Jurkat, Clone E6-1 (cell line): ENCODE measurements around the gene CYGB.
"Not testable (repeated sequence)": the region's sequence is repeated elsewhere in the genome, so short reads cannot be mapped to it uniquely, and the experiment has no call there.

Source experiments
- DNase-seq: peaks from one replicate; pipeline ENCODE4 v3.0.0-alpha.2; 2011; ENCODE audit warnings: low read depth, low spot score
- H3K4me3 ChIP-seq: 2 replicates; pipeline ENCODE4 v1.5.1; 2011; ENCODE audit warnings: mild to moderate bottlenecking, low read length, control low read depth, moderate library complexity

The CYGB gene

DNA sequence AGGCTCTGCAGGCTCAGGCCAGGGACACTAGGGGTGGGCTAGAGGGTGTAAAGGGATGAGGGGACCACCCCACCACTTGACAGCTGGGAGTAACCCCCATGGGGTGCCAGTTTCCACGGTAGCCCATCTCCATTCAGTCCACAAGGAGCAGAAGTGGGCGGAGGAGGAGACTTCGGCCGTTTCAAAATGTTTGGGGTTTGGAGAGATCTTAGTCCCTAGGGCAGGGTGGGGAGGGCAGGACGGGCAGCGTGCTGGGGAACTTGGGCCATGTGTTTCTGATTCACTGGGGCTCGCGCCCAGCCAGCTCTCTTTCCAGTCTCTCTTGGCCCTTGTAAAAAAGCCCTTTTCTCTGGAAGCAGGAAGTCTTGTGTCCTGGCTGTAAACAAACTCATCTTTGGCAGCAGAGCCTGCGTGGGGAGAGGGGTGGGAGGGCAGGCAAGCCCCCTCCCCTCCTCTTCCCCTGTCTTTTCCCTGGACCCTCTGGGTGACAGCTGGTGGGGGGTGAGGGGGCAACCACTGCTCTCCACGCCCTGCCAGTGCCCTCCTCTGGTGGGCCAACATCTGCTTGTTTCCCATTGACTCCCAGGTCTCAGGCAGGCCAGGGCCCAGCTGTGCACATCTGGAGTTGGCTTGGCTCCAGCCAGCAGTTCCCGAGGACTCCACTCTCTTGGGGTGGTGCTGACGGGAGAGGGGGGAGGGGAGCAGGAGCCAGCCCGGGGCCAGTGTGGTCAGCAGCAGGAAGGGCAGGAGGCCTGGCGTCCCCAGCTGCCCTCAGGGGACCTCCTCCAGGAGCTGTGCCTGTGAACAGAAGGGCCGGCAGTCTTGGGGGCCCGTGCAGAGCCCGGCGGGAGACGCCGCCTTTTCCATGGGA lies 8.1 kb downstream of the CYGB start:
- H3K4me3 ChIP-seq = no peak overlapping the region

DNA sequence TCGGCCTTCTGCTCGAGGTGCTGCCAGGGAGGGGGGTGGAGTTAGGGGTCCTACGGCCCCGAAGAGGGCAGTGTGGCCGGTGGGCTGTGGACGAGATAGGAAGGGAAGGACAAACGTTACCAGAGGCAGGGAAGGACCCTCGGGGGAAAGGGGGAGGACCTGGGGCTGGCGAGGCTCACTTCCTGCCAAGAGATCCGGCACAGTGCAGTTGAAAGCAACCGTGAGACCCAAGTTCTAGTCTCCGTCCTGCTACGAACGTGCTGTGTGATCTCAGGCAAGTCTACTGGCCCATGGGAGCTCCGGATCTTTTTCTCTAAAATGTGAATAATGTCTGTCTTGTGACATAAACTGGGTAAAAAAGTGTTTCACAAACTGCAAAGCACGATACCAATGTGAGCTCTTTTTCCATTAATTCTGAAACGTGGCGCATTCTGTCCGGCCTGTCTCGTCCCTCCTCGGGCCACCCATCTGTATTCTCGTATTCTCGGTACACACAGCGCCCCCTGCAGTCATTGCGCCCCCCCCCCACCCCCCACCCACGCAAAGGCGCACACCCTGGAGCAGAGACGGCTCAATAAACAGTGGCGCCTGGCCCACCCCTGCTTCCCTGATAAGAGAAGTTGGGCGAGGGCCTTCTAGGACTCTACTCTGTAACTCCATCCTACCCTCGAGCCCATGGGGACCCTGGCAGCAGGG lies 8.8 kb downstream of the CYGB start:
- H3K4me3 ChIP-seq = no peak overlapping the region
- DNase-seq = no peak

More for the DNA sequence above, 8.1 kb downstream of the CYGB start:
- no peak for DNase-seq

DNA sequence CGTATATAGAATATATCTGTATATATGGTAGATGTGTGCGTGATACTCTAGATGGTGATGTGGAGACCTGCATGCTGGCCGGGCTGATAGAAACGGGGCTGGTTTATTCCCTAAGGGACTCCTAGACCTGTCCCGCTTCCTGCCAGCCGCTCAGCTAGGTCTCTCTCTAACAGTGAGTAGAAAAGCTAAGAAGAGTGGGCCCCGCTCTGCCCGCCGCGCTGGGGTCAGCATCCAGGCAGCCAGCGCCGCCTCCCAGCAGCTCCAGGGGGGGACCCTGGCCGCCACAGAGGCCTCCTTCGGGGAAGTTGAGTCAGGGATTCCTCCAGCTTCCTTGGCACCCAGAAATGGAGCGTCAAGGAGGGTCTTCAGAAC lies 9.4 kb downstream of the CYGB start:
- no peak for DNase-seq
- H3K4me3 ChIP-seq = no peak overlapping the region

DNA sequence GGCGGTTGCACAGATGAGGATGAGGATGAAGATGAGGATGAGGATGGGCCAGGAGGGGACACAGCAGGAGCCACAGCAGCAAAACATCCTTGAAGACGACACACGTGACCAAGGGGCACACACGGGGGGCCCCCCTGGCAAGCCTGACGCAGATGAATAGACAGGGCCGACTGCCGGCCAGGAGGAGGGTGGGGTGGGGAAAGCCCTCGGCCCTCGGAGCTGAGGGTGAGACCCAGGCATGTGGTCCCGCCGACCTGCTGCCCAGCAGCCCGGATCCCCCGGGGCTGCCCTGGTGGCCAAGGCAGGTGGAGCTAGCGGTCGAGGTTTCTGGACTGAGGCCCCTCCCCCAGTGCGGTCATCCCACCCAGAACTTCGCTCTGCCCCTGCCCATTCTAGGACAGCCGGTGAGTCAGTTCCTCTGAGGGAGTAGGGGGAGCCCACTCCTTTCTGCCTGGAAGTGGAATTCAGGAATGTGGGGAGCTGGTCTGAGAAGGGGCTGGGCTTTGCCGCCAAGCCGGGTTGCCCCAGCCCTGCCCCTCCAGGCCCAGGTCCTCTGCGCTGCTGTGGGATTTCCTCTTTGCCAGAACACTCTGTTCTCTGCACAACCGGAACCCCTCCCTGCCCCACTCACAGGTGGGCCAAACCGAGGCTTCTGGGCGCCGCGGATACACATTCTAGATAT lies 9.9 kb downstream of the CYGB start:
- no peak for DNase-seq
- no peak overlapping the region for H3K4me3 ChIP-seq

DNA sequence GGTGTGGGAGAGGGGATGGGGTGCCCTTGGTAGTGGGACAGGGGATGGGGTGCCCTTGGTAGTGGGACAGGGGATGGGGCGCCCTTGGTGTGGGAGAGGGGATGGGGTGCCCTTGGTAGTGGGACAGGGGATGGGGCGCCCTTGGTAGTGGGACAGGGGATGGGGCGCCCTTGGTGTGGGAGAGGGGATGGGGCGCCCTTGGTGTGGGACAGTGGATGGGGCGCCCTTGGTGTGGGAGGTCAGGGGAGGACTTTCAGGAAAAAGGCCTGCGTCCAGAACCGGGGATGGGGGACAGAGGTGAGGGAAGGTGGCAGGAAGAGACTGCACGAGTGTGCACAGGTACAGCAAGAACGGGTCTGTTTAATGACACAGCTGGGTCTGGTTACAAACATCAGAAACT lies 10.5 kb downstream of the CYGB start:
- not testable (repeated sequence) for DNase-seq, H3K4me3 ChIP-seq

DNA sequence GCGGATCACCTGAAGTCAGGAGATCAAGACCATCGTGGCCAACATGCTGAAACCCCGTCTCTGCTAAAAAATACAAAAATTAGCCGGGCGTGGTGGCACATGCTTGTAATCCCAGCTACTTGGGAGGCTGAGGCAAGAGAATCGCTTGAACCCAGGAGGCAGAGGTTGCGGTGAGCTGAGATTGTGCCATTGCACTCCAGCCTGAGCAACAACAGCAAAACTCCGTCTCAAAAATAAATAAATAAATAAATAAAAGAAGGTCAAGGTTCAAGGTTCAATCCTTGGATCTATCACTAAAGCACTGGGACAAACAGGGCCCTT lies 12.0 kb downstream of the CYGB start:
- not testable (repeated sequence) for DNase-seq, H3K4me3 ChIP-seq

DNA sequence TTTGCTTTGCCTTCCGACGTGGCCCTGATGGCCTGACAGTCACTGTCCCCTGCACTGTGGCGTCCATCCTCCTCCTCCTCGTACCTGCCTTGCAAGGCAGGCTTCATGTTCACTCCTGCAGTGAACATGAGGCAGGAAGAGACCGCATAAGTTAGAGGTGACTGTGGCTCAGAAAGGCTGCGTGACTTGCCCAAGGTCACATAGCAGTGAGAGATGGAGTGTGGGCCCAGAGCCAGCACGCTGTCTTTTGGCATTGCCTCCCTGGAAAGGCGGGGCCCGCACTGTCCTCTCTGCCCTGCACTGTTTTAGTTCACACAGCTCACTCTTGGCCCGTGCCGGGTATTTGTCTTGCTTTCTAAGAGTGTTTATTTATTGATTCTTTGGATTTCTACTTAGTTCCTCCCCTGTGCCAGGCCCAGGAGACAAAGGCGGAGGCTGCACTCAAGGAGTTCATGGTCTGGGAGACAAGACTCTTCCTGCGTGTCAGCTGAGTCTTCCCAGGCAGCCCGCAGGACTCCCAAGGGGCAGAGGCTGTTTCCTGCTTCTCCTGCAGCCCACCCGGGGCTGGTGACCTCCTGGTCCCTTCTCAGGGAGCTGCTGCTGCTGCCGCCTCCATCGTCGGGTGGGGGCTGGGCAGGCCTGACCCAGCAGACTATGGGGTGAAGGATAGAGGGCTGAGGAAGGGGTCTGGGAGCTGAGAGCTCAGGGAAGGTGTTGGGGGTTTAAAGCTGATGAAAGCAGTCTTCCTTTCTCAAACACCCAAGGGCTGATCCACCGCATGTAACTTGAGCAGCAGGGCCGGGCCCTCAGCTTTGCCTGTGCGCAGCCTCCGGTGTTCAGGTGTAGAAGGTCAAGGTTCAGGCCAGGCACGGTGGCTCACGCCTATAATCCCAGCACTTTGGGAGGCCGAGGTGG lies 12.7 kb downstream of the CYGB start:
- no peak for DNase-seq
- no peak overlapping the region for H3K4me3 ChIP-seq

DNA sequence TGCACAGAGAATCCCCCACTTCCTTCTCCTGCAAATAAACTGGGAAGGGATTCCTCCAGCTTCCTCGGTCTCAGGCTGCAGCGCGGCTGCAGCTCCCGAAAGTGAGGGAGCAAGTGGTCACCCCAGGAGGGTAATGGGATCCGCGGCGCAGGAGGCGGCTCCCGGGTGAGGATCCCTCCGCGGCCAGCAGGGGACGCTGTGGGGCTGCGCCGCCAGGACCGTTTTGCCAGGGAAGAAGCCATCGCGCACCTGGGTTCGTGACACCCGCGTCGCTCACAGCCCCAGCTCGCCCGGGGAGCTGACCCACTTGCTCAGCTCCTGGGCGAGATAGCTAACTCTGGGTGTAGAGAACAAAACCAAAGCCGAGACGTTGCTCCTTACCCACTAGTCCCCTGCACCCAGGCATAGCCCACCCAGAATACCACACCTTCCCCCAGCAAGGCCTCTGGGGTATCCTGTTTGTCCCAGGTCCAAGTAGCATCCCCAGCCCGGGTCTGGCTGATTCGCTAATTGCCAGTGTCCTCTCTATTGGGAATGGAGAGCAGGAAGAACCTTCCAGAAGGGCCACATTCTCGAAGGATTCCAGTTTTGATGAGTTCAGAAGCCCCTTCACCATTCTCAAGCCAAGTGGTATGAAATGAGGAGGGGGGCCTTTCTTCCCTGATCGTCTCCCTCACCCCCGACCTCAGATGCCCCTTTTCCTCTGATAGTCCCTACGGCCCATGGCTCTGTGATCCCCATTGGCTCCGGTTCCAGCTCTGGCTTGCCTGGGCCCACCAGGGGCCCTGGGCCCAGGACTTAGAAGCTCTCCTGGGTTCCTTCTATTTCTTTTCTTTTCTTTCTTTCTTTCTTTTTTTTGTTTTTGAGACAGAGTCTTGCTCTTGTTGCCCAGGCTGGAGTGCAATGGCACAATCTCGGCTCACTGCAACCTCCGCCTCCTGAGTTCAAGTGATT lies 14.1 kb downstream of the CYGB start:
- H3K4me3 ChIP-seq = no peak overlapping the region
- DNase-seq = no peak

DNA sequence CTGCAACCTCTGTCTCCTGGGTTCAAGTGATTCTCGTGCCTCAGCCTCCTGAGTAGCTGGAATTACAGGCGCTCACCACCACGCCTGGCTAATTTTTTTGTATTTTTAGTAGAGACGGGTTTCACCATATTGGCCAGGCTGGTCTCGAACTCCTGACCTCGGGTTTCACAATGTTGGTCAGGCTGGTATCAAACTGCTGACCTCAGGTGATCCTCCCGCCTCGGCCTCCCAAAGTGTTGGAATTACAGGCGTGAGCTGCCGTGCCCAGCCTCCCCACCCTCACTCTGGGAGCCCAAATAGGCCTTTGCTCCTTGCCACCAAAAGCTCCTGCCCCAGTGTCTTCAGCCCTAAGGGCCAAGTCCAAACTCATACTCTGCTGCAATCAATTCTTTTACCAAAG lies 15.8 kb downstream of the CYGB start:
- not testable (repeated sequence) for H3K4me3 ChIP-seq, DNase-seq

DNA sequence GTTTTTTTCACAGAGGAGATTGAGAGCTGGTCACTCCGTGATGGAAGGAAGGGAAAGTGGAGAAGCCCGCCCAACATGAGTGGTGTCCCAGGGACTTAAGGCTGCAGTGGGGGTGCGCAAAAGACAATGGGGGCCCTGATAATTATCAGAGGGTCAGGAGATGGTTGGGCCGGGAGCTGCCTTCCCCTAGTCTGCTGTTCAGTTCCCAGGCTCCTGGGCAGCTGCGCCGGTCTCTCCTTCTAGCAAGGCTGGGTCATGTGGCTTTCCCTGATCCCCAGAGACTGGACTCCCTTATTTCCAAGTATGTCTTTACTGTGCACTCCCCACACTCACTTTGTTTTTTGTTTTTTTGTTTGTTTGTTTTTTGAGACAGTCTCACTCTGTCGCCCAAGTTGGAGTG lies 16.2 kb downstream of the CYGB start:
- no peak overlapping the region for H3K4me3 ChIP-seq
- DNase-seq = no peak

DNA sequence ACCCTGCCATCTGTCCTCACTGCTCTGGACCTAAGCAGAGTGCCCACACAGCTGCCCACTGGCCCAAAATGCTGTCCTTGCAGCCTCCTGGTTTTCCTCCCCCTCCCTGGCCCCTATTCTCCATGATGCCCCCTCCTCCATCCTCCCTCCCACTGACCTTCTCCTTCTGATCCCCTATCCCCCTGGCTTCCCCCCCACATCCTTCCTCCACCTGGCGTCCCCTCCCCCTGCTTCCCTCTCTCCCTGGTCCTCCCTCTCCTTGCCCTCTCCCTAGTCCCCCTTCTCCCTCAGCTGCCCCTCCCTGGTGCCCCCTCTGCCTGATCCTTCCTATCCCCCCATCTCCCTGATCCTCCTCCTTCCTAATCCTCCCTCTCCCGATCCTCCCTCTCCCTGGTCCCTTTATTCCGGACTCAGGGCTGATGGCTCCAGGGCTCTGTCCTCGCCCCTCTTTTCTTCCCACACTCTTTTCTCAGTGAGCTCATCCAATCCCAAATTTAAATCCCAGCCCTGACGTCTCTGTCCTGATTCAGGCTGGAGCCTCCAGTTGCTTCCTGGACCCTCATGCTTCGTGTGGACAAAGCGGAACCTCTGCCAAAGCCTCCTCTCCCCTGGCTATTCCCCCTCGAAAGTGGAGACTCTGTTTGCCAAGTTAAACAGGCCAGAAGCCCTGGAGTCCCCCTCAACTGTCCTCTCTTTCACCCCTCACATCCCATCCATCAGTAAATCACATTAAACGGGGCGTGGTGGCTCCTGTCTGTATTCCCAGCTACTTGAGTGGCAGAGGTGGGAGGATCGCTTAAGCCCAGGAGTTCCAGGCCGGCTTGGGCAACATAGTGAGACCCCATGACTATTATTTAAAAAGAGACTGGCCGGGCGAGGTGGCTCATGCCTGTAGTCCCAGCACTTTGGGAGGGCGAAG lies 18.2 kb downstream of the CYGB start:
- DNase-seq = no peak

DNA sequence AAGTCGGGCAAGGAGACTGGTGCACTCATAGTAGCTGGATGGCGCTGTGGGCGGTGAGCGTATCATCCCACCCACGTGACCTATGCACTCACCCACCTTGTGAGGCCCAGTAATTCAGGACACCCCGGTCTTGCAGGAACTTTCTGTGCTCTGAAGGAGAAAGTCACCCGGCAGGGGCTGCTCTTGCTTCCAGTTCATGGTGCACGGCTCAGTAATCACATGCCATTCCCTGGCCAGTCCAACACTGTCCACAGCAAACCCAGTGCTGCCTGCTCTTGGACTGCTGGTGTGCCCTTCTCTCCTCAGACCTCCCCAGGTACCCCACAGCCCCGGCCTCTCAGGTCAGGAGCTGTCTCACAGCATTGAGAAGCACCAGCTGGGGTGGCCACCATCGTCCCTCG lies 19.9 kb downstream of the CYGB start:
- no peak overlapping the region for H3K4me3 ChIP-seq
- no peak for DNase-seq

More for the DNA sequence above, 18.2 kb downstream of the CYGB start:
- H3K4me3 ChIP-seq = no peak overlapping the region

DNA sequence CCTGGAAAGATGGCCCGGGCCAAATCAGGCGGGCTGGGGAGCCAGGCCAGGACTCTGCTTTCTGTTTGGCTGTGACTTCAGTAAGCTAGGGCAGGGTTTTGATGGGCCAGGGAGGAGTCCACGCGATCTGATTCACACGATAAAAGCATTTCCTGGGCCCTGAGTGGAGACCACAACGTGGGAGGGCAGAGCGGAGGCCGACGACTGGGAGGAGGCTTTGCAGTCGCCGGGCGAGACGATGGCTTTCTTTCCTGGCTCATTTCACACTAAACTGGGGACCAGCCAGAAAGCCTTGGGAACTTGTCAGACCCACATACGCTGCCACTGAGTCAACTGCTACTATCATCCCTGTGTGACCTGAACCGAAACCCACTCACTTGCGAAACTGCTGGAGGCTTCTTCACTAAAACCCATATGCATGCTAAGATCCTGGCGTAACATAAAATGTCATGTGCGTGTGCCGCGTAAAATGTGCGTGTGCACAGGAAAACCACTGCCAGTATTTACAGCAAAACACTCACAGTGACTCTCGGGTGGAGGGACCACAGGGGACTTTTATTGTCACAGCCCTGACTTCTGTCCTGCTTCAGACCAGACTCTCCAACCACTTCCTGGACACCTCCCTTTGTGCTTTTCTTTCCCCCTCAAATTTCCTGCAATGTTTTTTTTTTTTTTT lies 22.1 kb downstream of the CYGB start:
- no peak for DNase-seq
- H3K4me3 ChIP-seq = no peak overlapping the region

DNA sequence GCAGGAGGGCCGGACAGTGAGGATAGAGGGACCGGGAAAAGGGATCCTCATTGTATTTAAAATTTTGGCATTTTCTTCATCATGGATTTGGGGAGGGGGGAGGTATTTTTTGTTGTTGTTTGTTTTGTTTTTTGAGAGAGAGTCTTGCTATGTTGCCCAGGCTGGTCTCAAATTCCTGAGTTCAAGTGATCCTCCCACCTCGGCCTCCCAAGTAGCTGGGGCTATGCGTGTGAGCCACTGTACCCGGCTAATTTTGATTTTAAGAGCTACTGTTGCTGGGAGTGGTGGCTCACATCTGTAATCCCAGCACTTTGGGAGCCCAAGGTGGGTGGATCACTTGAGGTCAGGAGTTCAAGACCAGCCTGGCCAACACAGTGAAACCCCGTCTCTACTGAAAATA lies 23.2 kb downstream of the CYGB start:
- not testable (repeated sequence) for DNase-seq, H3K4me3 ChIP-seq

DNA sequence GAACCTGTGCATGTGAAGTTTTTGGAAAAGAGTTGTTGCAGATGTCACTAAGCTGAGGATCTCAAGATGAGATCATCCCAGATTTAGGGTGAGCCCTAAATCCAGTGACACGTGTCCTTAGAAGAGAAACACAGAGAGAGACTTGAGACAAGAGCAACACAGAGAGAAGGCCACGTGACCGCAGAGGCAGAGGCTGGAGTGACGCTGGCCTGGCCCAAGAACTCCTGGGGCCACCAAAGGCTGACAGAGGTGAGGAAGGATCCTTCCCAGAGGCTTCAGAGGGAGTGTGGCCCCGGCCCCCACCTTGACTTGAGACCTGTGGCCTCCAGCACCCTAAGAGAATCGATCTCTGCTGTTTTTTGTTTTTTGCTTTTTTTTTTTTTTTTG lies 24.2 kb downstream of the CYGB start:
- no peak overlapping the region for H3K4me3 ChIP-seq
- no peak for DNase-seq

DNA sequence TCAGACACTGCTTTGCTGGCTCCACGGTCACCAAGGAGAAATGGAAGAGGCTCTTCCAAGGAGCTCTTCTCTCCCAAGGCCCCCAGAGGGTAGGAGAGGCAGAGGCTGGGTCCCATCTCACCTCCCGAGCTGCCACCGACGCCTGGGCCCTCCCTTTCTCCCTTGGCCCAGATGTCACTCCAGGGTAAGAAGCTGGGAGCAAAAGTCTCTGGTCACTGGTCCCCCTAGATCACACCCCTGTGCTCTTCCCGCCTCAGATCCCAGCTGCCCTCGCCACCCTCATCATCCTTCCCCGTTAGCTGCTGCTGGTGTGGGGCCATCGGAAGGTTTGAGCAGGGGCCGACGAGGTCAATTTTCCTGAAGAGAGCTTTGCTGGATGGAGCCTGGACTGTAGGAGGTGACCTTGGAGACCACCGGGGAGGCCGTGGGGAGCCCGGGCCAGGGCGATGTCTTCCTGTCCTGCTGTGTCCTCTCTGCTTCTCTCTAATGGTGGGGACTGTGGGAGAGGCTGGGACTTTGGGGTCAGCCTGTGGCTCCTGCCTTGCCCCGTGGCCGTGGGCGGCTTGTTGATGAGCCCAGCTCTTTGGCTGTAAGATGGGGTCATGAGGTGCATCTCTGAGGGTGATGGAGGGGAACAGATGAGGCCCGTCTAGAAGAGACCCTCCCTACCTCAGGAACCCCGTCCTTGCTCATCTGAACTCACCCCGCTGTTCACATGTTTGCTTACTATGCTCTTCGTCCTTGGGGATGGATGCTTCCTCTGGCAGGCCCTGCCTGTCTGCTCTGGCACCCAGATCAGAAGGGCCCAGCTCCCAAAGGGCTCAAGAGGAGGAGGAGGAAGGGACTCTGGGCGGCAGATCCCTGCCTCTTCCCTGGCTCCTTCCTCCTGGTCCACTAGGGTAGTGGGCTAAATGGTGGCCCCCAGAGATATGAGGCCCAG lies 24.9 kb downstream of the CYGB start:
- no peak overlapping the region for H3K4me3 ChIP-seq
- DNase-seq = no peak
